ENCODE results near the gene RERE. TPM values are rescaled to one million over a fixed set of nuclear protein-coding genes. Genes with fewer than 3 reads are reported as not detected.
"Not testable (repeated sequence)": the region's sequence is repeated elsewhere in the genome, so short reads cannot be mapped to it uniquely, and the experiment has no call there.

Gene RERE
- total RNA-seq, 4 donors from 2014 or later: 86.4 to 111 (median 103) TPM

DNA sequence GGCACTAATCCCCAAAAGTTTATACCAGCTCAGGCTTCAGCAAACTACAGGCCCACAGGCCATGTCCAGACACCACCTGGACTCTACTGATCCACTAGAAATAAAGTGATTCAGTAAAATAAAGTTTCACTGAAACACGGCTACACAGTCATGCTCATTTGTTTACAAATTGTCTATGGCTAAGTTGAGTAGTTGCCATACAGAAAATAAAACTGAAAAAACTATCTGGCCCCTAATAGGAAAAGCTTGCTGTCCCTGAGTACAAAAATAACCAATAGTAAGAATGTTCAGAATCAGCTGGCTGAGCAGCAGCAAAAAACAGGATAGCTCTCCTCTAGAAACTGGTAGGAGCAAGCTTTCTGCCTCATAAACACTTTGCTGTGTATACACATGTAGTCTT lies 221.5 kb downstream of the RERE start:
- no peak overlapping the region for H3K4me3 ChIP-seq
- no peak overlapping the region for H3K27ac ChIP-seq
- WGBS, 2 donors: 52 to 63% methylated on average over 1 of the region's 1 CpG
- peaks cover 0 to 51% (median 22%) of the 10 kb centered on the region in 4 donors for H3K4me1 ChIP-seq
- DNase-seq (ENCODE audit: low spot score in 2 of 2): no peak
- H3K9me3 ChIP-seq: no peaks in the 10 kb centered on the region
- H3K27me3 ChIP-seq: no peaks in the 10 kb centered on the region
- no peak for TF ChIP-seq POLR2A (IDR thresholded peaks at IDR 0.05)
- TF ChIP-seq, protein P1, sequence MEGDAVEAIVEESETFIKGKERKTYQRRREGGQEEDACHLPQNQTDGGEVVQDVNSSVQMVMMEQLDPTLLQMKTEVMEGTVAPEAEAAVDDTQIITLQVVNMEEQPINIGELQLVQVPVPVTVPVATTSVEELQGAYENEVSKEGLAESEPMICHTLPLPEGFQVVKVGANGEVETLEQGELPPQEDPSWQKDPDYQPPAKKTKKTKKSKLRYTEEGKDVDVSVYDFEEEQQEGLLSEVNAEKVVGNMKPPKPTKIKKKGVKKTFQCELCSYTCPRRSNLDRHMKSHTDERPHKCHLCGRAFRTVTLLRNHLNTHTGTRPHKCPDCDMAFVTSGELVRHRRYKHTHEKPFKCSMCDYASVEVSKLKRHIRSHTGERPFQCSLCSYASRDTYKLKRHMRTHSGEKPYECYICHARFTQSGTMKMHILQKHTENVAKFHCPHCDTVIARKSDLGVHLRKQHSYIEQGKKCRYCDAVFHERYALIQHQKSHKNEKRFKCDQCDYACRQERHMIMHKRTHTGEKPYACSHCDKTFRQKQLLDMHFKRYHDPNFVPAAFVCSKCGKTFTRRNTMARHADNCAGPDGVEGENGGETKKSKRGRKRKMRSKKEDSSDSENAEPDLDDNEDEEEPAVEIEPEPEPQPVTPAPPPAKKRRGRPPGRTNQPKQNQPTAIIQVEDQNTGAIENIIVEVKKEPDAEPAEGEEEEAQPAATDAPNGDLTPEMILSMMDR (IDR thresholded peaks at IDR 0.05): no peak
- no peaks in the 10 kb centered on the region for H3K36me3 ChIP-seq

DNA sequence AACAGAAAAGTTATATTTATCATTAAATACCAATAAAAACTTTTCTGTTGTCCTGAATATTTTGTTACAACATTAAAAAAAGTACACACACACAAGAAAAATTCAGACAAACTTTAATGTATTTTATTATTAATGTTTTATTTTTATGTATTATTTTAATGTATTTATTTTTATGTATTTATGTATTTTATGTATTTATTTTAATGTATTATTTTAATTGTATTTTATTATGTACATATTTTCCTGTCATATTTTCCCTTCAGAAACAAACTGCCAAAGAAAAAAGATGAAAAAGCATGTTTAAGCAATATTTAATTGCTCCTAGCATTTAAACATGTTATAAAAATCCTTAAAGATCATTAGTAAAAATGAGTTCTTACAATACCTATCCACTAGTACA lies 222.1 kb downstream of the RERE start:
- TF ChIP-seq EP300 (IDR thresholded peaks at IDR 0.05) (no peak), POLR2A (IDR thresholded peaks at IDR 0.05) (no peak)
- TF ChIP-seq, protein P1 (IDR thresholded peaks at IDR 0.05): no peak
- DNase-seq (ENCODE audit: low spot score in 2 of 2): no peak
- Histone ChIP-seq H3K27me3 (no peaks in the 10 kb centered on the region), H3K36me3 (no peaks in the 10 kb centered on the region), H3K27ac (no peak overlapping the region), H3K4me1 (peaks cover 0 to 55% (median 22%) of the 10 kb centered on the region in 4 donors), H3K9me3 (no peaks in the 10 kb centered on the region), H3K4me3 (no peak overlapping the region)

DNA sequence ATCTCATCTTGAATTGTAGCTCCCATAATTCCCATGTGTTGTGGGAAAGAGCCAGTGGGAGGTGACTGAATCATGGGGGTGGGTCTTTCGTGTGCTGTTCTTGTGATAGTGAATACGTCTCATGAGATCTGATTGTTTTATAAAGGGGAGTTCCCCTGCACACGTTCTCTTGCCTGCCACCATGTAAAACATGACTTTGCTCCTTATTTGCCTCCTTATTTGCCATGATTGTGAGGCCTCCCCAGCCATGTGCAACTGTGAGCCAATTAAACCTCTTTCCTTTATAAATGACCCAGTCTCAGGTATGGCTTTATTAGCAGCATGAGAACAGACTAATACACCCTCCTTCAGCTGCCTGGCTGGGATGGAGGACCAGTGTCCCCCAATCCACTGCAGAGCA lies 224.1 kb downstream of the RERE start:
- not testable (repeated sequence) for H3K36me3 ChIP-seq; DNase-seq (ENCODE audit: low spot score in 2 of 2); H3K27me3 ChIP-seq; H3K27ac ChIP-seq; H3K4me3 ChIP-seq; H3K9me3 ChIP-seq
- WGBS, 2 donors: 89 to 90% methylated on average over 3 of the region's 3 CpGs
- peaks cover 0 to 35% (median 6%) of the 10 kb centered on the region in 4 donors for H3K4me1 ChIP-seq

DNA sequence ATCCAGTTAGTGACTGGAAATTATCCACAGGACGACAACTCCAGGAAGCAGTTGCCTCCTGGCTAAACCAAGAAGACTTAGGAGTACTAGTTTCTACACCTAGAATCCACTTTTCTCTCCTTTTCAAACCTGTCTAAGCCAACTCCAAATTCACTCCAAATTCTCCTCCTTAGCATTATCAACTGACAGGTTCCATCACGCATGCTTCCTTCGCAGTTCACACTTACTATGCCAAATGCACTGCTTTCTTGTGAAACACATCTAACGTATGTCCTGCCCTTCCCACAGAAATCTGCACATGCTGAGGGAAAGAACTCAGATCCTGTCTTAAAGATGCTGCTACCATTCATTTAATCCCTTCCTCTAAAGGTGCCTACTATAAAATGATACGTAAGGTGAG lies 225.9 kb downstream of the RERE start:
- TF ChIP-seq, protein P1 (IDR thresholded peaks at IDR 0.05): no peak
- no peak for TF ChIP-seq POLR2A (IDR thresholded peaks at IDR 0.05)
- no peak for TF ChIP-seq EP300 (IDR thresholded peaks at IDR 0.05)
- 93 to 94% methylated on average over 5 of the region's 5 CpGs for WGBS, 2 donors
- Histone ChIP-seq H3K9me3 (no peaks in the 10 kb centered on the region), H3K4me1 (peaks cover 0 to 18% (median 0%) of the 10 kb centered on the region in 4 donors), H3K36me3 (no peaks in the 10 kb centered on the region), H3K27me3 (no peaks in the 10 kb centered on the region), H3K4me3 (no peak overlapping the region), H3K27ac (no peak overlapping the region)
- no peak for DNase-seq (ENCODE audit: low spot score in 2 of 2)

DNA sequence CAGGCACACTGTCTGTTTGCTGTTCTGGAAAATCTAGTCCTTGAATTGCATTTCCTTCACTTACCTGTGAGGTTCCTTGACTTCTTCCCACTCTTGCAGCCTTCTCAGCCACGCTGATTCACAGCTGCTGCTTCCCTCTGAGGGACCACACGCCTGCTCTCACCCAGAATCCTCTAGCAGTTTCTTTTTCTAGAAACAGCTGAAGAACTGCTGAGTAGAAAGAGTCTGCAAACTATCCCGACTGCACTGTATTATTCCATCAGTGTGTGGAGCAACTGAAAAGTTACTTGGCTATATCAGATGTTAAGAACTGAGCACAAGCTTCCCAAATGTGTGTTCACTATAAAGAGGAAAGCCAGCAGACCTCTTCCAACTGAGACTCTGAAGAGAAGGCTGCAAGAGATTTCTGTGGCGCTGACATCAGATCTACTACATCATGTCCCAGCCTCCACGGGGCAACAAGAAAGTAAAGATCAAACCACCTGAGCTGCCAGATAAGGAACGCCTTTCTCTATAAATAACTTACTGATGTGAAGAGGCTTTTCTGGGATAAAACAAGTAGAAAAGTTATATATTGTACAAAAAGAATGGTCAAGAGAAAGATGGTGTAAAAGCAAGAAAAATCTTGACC lies 226.6 kb downstream of the RERE start:
- H3K27ac ChIP-seq: no peak overlapping the region
- no peak overlapping the region for H3K4me3 ChIP-seq
- H3K9me3 ChIP-seq: no peaks in the 10 kb centered on the region
- DNase-seq (ENCODE audit: low spot score in 2 of 2): no peak
- 54 to 64% methylated on average over 6 of the region's 6 CpGs for WGBS, 2 donors
- peaks cover 0 to 12% (median 0%) of the 10 kb centered on the region in 4 donors for H3K4me1 ChIP-seq
- H3K36me3 ChIP-seq: no peaks in the 10 kb centered on the region
- no peaks in the 10 kb centered on the region for H3K27me3 ChIP-seq
- TF ChIP-seq POLR2A (IDR thresholded peaks at IDR 0.05): no peak
- TF ChIP-seq EP300 (IDR thresholded peaks at IDR 0.05): no peak

DNA sequence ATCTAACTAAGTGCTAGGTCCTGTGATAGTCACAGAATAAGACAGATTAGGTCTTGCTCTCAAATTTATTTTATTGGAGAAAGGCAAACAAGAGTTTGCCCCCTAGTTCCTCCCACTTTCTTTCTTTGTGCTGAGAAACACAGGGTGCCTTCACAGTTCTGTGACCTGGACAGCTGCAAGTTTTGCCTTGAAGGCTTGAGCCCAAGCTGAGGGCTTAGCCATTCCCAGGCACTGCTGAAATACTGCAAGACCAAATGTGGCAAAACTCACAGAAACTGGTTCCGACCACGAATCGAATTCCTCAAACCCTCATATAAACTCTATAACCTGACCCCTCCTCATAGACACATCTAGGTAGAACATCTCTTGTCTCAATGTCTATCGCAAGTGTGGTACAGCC lies 227.9 kb downstream of the RERE start:
- H3K27ac ChIP-seq: no peak overlapping the region
- H3K9me3 ChIP-seq: no peaks in the 10 kb centered on the region
- no peak overlapping the region for H3K4me3 ChIP-seq
- no peak for DNase-seq (ENCODE audit: low spot score in 2 of 2)
- H3K4me1 ChIP-seq: peaks cover 0 to 9% (median 0%) of the 10 kb centered on the region in 4 donors
- 72 to 88% methylated on average over 4 of the region's 4 CpGs for WGBS, 2 donors
- no peaks in the 10 kb centered on the region for H3K27me3 ChIP-seq
- H3K36me3 ChIP-seq: no peaks in the 10 kb centered on the region
- TF ChIP-seq EP300 (IDR thresholded peaks at IDR 0.05) (no peak), POLR2A (IDR thresholded peaks at IDR 0.05) (no peak)
- TF ChIP-seq, protein P1 (IDR thresholded peaks at IDR 0.05): no peak
